Neural progenitor cell (in vitro differentiated cells): Measurements from ENCODE around the gene DHRS12. TPM values are rescaled to one million over a fixed set of nuclear protein-coding genes. Genes with fewer than 3 reads are reported as not detected.

ENCODE experiments used
- DNase-seq: peaks from one replicate; pipeline ENCODE4 v3.0.0-alpha.2; 2016; ENCODE audit warnings: low spot score
- H2AFZ ChIP-seq: fragments of 200-600 bp; sonication (generic); replicated peaks from 2 replicates; pipeline ENCODE4 v1.6.1; 2016; ENCODE audit warnings: antibody characterized with exemption
- H3F3A ChIP-seq: fragments of 200-600 bp; sonication (generic); 2 replicates; pipeline ENCODE4 v1.6.1; 2016; ENCODE audit warnings: antibody characterized with exemption, low read depth
- H3K27ac ChIP-seq: fragments of 200-600 bp; sonication (generic); 2 replicates; pipeline ENCODE4 v1.5.1; 2016; ENCODE audit warnings: mild to moderate bottlenecking
- H3K27me3 ChIP-seq: fragments of 200-600 bp; sonication (generic); 2 replicates; pipeline ENCODE4 v1.6.1; 2016; ENCODE audit warnings: mild to moderate bottlenecking, moderate library complexity
- H3K36me3 ChIP-seq: fragments of 200-600 bp; sonication (generic); 2 replicates; pipeline ENCODE4 v1.5.1; 2016
- H3K4me1 ChIP-seq: fragments of 200-600 bp; sonication (generic); 2 replicates; pipeline ENCODE4 v1.6.1; 2016; ENCODE audit warnings: mixed run types
- H3K4me2 ChIP-seq: fragments of 200-600 bp; sonication (generic); 2 replicates; pipeline ENCODE4 v1.6.1; 2016
- H3K4me3 ChIP-seq: fragments of 200-600 bp; sonication (generic); 2 replicates; pipeline ENCODE4 v1.5.1; 2016
- H3K79me2 ChIP-seq: fragments of 200-600 bp; sonication (generic); 2 replicates; pipeline ENCODE4 v1.6.1; 2016; ENCODE audit warnings: low read depth
- H3K9ac ChIP-seq: fragments of 200-600 bp; sonication (generic); 2 replicates; pipeline ENCODE4 v1.6.1; 2016
- H3K9me3 ChIP-seq: fragments of 200-600 bp; sonication (generic); 2 replicates; pipeline ENCODE4 v1.5.1; 2016; ENCODE audit warnings: low read depth
- H4K20me1 ChIP-seq: fragments of 200-600 bp; sonication (generic); 2 replicates; pipeline ENCODE4 v1.6.1; 2016; ENCODE audit warnings: low read depth
- H3K27ac Mint-ChIP-seq: 3 replicates; pipeline ENCODE4 v1.8.0; 2021; ENCODE audit warnings: mixed read lengths
- H3K27me3 Mint-ChIP-seq: 2 replicates; pipeline ENCODE4 v1.8.0; 2022; ENCODE audit warnings: low read depth, mild to moderate bottlenecking, inconsistent platforms, moderate library complexity, mixed read lengths; ENCODE audit not compliant: insufficient read depth
- H3K36me3 Mint-ChIP-seq: 3 replicates; pipeline ENCODE4 v1.8.0; 2021; ENCODE audit warnings: mixed read lengths
- H3K4me1 Mint-ChIP-seq: 3 replicates; pipeline ENCODE4 v1.8.0; 2021; ENCODE audit warnings: mixed read lengths
- H3K4me3 Mint-ChIP-seq: 3 replicates; pipeline ENCODE4 v1.8.0; 2021; ENCODE audit warnings: mild to moderate bottlenecking, moderate library complexity, mixed read lengths
- H3K9me3 Mint-ChIP-seq: 3 replicates; pipeline ENCODE4 v1.8.0; 2020; ENCODE audit warnings: mixed read lengths
- CTCF ChIP-seq: fragments of 200-600 bp; sonication (generic); IDR thresholded peaks from 2 replicates; pipeline ENCODE4 v1.5.1; 2017; ENCODE audit warnings: antibody characterized with exemption, mild to moderate bottlenecking
- EZH2 ChIP-seq: fragments of 200-600 bp; sonication (generic); IDR thresholded peaks from 2 replicates; pipeline ENCODE4 v1.6.1; 2017; ENCODE audit warnings: antibody characterized with exemption, mild to moderate bottlenecking, moderate library complexity
- EZH2phosphoT487 ChIP-seq: fragments of 200-600 bp; sonication (generic); IDR thresholded peaks from 2 replicates; pipeline ENCODE4 v1.6.1; 2017; ENCODE audit warnings: antibody characterized with exemption
- total RNA-seq: library from RNA; depleted of rRNA; stranded (reverse); fragments of >200 nt; gene quantifications from 2 replicates; pipeline ENCODE4 v1.2.3, GENCODE V29; 2015; ENCODE audit warnings: low replicate concordance

DHRS12 gene
- total RNA-seq, 1 donor from 2014 or later: 5.2 TPM

GRCh38 chr13:51738226-51738905 lies 65.6 kb downstream of the DHRS12 start:
- H3K27ac Mint-ChIP-seq: no peak overlapping the region
- Histone ChIP-seq H3K4me2 (no peak overlapping the region), H3F3A (no peaks in the 10 kb centered on the region), H3K36me3 (no peaks in the 10 kb centered on the region), H4K20me1 (no peaks in the 10 kb centered on the region), H2AFZ (no peak overlapping the region), H3K79me2 (no peaks in the 10 kb centered on the region), H3K9ac (no peak overlapping the region), H3K27ac (no peak overlapping the region), H3K27me3 (no peaks in the 10 kb centered on the region), H3K4me3 (no peak overlapping the region), H3K4me1 (no peaks in the 10 kb centered on the region), H3K9me3 (no peaks in the 10 kb centered on the region)
- TF ChIP-seq CTCF (no peak), EZH2phosphoT487 (no peak), EZH2 (no peak)
- H3K4me3 Mint-ChIP-seq: no peak overlapping the region
- no peak for DNase-seq
- H3K36me3 Mint-ChIP-seq: peaks cover 50% of the 10 kb centered on the region
- H3K27me3 Mint-ChIP-seq: peaks cover 3% of the 10 kb centered on the region
- no peaks in the 10 kb centered on the region for H3K9me3 Mint-ChIP-seq
- peaks cover 12% of the 10 kb centered on the region for H3K4me1 Mint-ChIP-seq

- Histone ChIP-seq H3F3A (no peaks in the 10 kb centered on the region), H3K4me3 (no peak overlapping the region), H3K9me3 (no peaks in the 10 kb centered on the region), H3K27ac (no peak overlapping the region), H3K4me1 (no peaks in the 10 kb centered on the region), H3K27me3 (no peaks in the 10 kb centered on the region), H2AFZ (no peak overlapping the region), H4K20me1 (no peaks in the 10 kb centered on the region), H3K9ac (no peak overlapping the region), H3K36me3 (no peaks in the 10 kb centered on the region), H3K4me2 (no peak overlapping the region), H3K79me2 (no peaks in the 10 kb centered on the region)
- no peak for TF ChIP-seq CTCF
- TF ChIP-seq EZH2: no peak
- no peak for TF ChIP-seq EZH2phosphoT487
- Mint-ChIP-seq H3K4me3 (no peak overlapping the region), H3K27ac (peak overlapping the region; percentile 54), H3K36me3 (peaks cover 51% of the 10 kb centered on the region), H3K27me3 (peaks cover 2% of the 10 kb centered on the region), H3K4me1 (peaks cover 16% of the 10 kb centered on the region), H3K9me3 (no peaks in the 10 kb centered on the region)
- DNase-seq: no peak
Observed at GRCh38 chr13:51737609-51738008, 66.4 kb downstream of the DHRS12 start.

GRCh38 chr13:51734786-51735185 lies 69.2 kb downstream of the DHRS12 start:
- no peaks in the 10 kb centered on the region for H3K27me3 ChIP-seq
- no peak overlapping the region for H3K4me3 Mint-ChIP-seq
- no peak overlapping the region for H3K9ac ChIP-seq
- H4K20me1 ChIP-seq: no peaks in the 10 kb centered on the region
- H3K36me3 ChIP-seq: no peaks in the 10 kb centered on the region
- no peak overlapping the region for H2AFZ ChIP-seq
- H3K27ac ChIP-seq: no peak overlapping the region
- H3K9me3 Mint-ChIP-seq: no peaks in the 10 kb centered on the region
- no peak overlapping the region for H3K4me2 ChIP-seq
- TF ChIP-seq EZH2 (no peak), EZH2phosphoT487 (no peak), CTCF (no peak)
- DNase-seq: no peak
- no peak overlapping the region for H3K27ac Mint-ChIP-seq
- H3K9me3 ChIP-seq: no peaks in the 10 kb centered on the region
- no peak overlapping the region for H3K4me3 ChIP-seq
- no peaks in the 10 kb centered on the region for H3F3A ChIP-seq
- H3K4me1 ChIP-seq: no peaks in the 10 kb centered on the region
- no peaks in the 10 kb centered on the region for H3K79me2 ChIP-seq
- peaks cover 43% of the 10 kb centered on the region for H3K36me3 Mint-ChIP-seq
- no peaks in the 10 kb centered on the region for H3K27me3 Mint-ChIP-seq
- peaks cover 18% of the 10 kb centered on the region for H3K4me1 Mint-ChIP-seq
